ENCODE results near the gene HCAR3.

The HCAR3 gene

GRCh38 chr12:122669397-122670070, 47.1 kb downstream of the HCAR3 start:
- no peak for DNase-seq (ENCODE audit: low read depth in 1 of 2, low spot score in 1 of 2)

GRCh38 chr12:122668268-122668667, 48.3 kb downstream of the HCAR3 start:
- no peak for DNase-seq (ENCODE audit: low read depth in 1 of 2, low spot score in 1 of 2)

- DNase-seq (ENCODE audit: low read depth in 1 of 2, low spot score in 1 of 2) = no peak
Measured at GRCh38 chr12:122665759-122666158, 50.9 kb downstream of the HCAR3 start.

- DNase-seq (ENCODE audit: low read depth in 1 of 2, low spot score in 1 of 2) = no peak
Measured at GRCh38 chr12:122665349-122665748, 51.3 kb downstream of the HCAR3 start.
